OCI-LY1 (cell line): ENCODE measurements around the gene FBXO7.

Experiments
- H2AFZ ChIP-seq: fragments of 200-600 bp; sonication (generic), shearing (Covaris generic); 2 replicates; pipeline ENCODE4 v1.6.0; 2014; ENCODE audit warnings: antibody characterized with exemption, mild to moderate bottlenecking, low read length
- H3F3A ChIP-seq: fragments of 200-600 bp; sonication (generic), shearing (Covaris generic); 2 replicates; pipeline ENCODE4 v1.6.0; 2014; ENCODE audit warnings: mild to moderate bottlenecking, antibody characterized with exemption, low read length, moderate library complexity; ENCODE audit not compliant: insufficient read depth
- H3K27ac ChIP-seq: fragments of 200-600 bp; sonication (generic); 2 replicates; pipeline ENCODE4 v1.5.1; 2014; ENCODE audit warnings: low read length, mixed run types, mild to moderate bottlenecking, low read depth; ENCODE audit not compliant: poor library complexity, severe bottlenecking
- H3K27me3 ChIP-seq: fragments of 200-600 bp; sonication (generic); 2 replicates; pipeline ENCODE4 v1.6.0; 2014; ENCODE audit warnings: antibody characterized with exemption, mild to moderate bottlenecking, low read length, moderate library complexity; ENCODE audit not compliant: insufficient read depth
- H3K36me3 ChIP-seq: fragments of 200-600 bp; sonication (generic); 2 replicates; pipeline ENCODE4 v1.6.1; 2014; ENCODE audit warnings: mild to moderate bottlenecking, antibody characterized with exemption, low read length, moderate library complexity, mixed read lengths; ENCODE audit not compliant: insufficient read depth
- H3K4me1 ChIP-seq: fragments of 200-600 bp; sonication (generic); 2 replicates; pipeline ENCODE4 v1.5.1; 2014; ENCODE audit warnings: mild to moderate bottlenecking, low read length, moderate library complexity; ENCODE audit not compliant: insufficient read depth, severe bottlenecking
- H3K4me2 ChIP-seq: fragments of 200-600 bp; sonication (generic), shearing (Covaris generic); 2 replicates; pipeline ENCODE4 v1.6.1; 2014; ENCODE audit warnings: low read length
- H3K4me3 ChIP-seq: fragments of 200-600 bp; sonication (generic); 2 replicates; pipeline ENCODE4 v1.5.1; 2014; ENCODE audit warnings: low read length, low read depth, mild to moderate bottlenecking, mixed read lengths; ENCODE audit not compliant: poor library complexity, severe bottlenecking
- H3K79me2 ChIP-seq: fragments of 200-600 bp; shearing (Covaris generic); 2 replicates; pipeline ENCODE4 v1.6.1; 2016; ENCODE audit warnings: mixed run types, low read length, mixed read lengths; ENCODE audit not compliant: insufficient read depth
- H3K9ac ChIP-seq: fragments of 200-600 bp; sonication (generic), shearing (Covaris generic); 2 replicates; pipeline ENCODE4 v1.6.1; 2014; ENCODE audit warnings: mild to moderate bottlenecking, low read length, mixed read lengths
- H3K9me2 ChIP-seq: fragments of 200-600 bp; sonication (generic), shearing (Covaris generic); 2 replicates; pipeline ENCODE4 v1.6.1; 2014; ENCODE audit warnings: low read depth, mild to moderate bottlenecking, low read length, mixed read lengths
- H3K9me3 ChIP-seq: fragments of 200-600 bp; shearing (Covaris generic); 2 replicates; pipeline ENCODE4 v1.6.1; 2014; ENCODE audit warnings: low read length, mixed read lengths
- H4K20me1 ChIP-seq: fragments of 200-600 bp; sonication (generic), shearing (Covaris generic); 2 replicates; pipeline ENCODE4 v1.6.0; 2016; ENCODE audit warnings: mild to moderate bottlenecking, low read length; ENCODE audit not compliant: insufficient read depth
- EZH2 ChIP-seq: fragments of 200-600 bp; sonication (generic), shearing (Covaris generic); IDR thresholded peaks from 2 replicates; pipeline ENCODE4 v1.8.0; 2017; ENCODE audit warnings: borderline replicate concordance, mixed run types, mild to moderate bottlenecking, antibody characterized with exemption, low read length, moderate library complexity, mixed read lengths
- TF ChIP-seq, protein P1 (sequence below): fragments of 200-600 bp; sonication (generic), shearing (Covaris generic); IDR thresholded peaks from 2 replicates; pipeline ENCODE4 v1.5.1; 2017; ENCODE audit warnings: mild to moderate bottlenecking, antibody characterized with exemption, low read length, moderate library complexity, mixed read lengths

FBXO7 gene

DNA sequence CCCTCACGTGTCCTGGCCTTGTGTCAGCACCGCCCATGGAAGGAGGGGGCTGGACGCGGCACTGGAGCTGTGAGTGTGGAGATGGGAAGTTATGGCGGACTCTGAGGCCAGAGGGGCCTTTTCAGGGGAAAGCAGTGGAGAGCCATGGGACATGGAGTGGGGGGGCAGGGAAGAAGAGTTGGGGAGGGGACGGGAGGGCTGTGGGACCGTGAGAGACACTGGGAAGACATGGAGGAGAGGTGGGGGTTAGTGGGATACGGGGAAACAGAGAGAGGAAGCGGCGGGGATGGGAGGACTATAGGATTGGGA lies 58.2 kb downstream of the FBXO7 start:
- no peak overlapping the region for H3K9ac ChIP-seq
- no peaks in the 10 kb centered on the region for H3F3A ChIP-seq
- no peaks in the 10 kb centered on the region for H4K20me1 ChIP-seq
- no peak overlapping the region for H2AFZ ChIP-seq
- H3K27me3 ChIP-seq: no peaks in the 10 kb centered on the region
- no peaks in the 10 kb centered on the region for H3K9me3 ChIP-seq
- no peaks in the 10 kb centered on the region for H3K36me3 ChIP-seq
- H3K27ac ChIP-seq: no peak overlapping the region
- TF ChIP-seq EZH2: no peak
- TF ChIP-seq, protein P1, sequence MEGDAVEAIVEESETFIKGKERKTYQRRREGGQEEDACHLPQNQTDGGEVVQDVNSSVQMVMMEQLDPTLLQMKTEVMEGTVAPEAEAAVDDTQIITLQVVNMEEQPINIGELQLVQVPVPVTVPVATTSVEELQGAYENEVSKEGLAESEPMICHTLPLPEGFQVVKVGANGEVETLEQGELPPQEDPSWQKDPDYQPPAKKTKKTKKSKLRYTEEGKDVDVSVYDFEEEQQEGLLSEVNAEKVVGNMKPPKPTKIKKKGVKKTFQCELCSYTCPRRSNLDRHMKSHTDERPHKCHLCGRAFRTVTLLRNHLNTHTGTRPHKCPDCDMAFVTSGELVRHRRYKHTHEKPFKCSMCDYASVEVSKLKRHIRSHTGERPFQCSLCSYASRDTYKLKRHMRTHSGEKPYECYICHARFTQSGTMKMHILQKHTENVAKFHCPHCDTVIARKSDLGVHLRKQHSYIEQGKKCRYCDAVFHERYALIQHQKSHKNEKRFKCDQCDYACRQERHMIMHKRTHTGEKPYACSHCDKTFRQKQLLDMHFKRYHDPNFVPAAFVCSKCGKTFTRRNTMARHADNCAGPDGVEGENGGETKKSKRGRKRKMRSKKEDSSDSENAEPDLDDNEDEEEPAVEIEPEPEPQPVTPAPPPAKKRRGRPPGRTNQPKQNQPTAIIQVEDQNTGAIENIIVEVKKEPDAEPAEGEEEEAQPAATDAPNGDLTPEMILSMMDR: no peak
- H3K4me1 ChIP-seq: no peaks in the 10 kb centered on the region
- no peak overlapping the region for H3K4me2 ChIP-seq
- no peak overlapping the region for H3K4me3 ChIP-seq
- H3K9me2 ChIP-seq: no peaks in the 10 kb centered on the region
- no peaks in the 10 kb centered on the region for H3K79me2 ChIP-seq

DNA sequence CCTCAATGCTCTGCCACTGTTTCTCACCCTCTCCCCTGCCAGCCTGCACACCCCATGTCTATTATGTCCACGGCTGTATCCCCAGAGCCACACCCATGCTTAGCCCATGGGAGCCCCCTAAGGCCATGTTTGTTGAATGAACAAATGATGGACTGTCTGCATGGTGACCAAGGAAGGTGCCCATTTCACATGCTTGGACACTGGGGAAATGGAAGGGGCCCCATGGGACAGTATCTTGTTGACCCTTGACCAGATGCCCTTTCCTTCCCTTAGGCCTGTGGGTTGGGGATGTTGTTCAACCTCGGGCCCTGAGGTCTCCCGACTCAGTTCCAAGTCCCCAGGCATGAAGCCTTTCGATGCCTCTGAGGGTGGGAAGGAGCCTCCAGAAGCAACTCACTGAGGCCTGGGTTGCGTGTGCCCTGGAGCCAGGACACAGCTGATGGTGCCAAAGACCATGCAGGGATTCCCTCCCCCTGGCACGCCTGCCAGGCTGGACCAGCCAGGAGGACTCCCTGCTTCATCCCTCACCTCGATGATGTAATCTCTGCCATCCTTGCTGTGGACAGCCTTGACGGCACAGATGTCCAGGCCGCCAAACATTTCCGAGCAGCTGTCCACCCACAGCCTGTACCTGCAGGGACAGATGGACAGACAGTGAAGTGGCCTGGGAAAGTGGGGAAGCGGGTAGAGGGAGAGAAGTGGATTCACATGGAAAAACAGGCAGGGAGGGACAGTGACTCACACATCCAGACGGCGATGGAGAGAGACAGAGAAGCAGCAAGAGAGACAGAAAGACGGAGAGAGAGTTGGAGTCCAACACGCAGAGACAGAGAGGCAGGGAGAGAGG lies 58.9 kb downstream of the FBXO7 start:
- no peak overlapping the region for H3K4me2 ChIP-seq
- no peaks in the 10 kb centered on the region for H3K79me2 ChIP-seq
- H3K27ac ChIP-seq: no peak overlapping the region
- no peaks in the 10 kb centered on the region for H3K36me3 ChIP-seq
- no peaks in the 10 kb centered on the region for H4K20me1 ChIP-seq
- TF ChIP-seq, protein P1: no peak
- TF ChIP-seq EZH2: no peak
- H3K9me3 ChIP-seq: no peaks in the 10 kb centered on the region
- H2AFZ ChIP-seq: no peak overlapping the region
- H3K9me2 ChIP-seq: no peaks in the 10 kb centered on the region
- H3K27me3 ChIP-seq: no peaks in the 10 kb centered on the region
- no peak overlapping the region for H3K4me3 ChIP-seq
- no peak overlapping the region for H3K9ac ChIP-seq
- H3F3A ChIP-seq: no peaks in the 10 kb centered on the region
- H3K4me1 ChIP-seq: no peaks in the 10 kb centered on the region

DNA sequence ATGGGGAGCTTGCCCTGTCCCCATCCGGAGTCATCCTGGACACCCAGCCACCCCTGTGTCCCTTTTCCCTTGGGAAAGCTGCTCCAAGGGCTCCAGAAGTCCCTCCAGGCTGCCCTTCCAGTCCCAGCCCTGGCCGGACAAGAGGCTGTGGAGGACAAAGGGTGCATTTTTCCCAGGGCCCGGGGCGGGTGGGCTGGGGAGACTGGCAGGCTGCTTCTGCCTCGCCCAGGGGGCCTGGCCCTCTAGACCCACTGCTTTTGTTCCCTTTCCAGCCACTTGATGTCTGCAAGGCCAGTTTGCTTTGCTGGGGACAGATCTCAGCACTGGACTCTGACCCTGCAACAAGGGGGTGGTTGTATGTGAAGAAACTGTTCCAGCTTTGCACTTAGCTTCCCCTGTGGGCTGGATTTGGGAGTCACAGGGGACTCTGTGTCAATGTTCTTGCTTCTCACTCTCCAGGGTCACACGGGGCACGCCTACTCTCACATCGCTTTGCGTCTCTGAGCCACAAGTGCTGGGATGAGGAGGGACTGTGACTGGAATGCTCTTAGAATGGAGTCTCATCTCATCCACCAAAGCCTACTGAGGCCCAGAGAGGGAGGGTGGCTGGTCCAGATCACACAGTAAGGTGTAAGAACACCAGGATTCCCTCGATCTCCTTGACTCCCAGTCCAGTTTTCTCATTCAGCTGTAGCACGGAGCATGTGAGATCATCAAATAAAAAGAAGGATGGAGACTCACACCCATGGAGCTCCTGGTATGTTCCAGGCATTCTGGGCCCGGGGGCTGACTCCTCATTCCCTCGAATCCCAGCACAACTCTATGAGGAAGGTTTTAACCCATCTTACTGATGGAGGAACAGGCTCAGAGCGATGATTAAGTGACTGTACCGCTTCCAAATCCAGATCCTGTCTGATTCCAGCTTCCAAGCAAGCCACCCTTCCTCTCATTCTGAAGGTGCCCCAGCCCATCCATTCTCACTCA lies 59.9 kb downstream of the FBXO7 start:
- Histone ChIP-seq H3K9me3 (no peaks in the 10 kb centered on the region), H3K9me2 (no peaks in the 10 kb centered on the region), H3K4me3 (no peak overlapping the region), H3K36me3 (no peaks in the 10 kb centered on the region), H3F3A (no peaks in the 10 kb centered on the region), H3K4me2 (no peak overlapping the region), H4K20me1 (no peaks in the 10 kb centered on the region), H3K79me2 (no peaks in the 10 kb centered on the region), H3K27me3 (no peaks in the 10 kb centered on the region), H3K4me1 (no peaks in the 10 kb centered on the region), H2AFZ (no peak overlapping the region), H3K9ac (no peak overlapping the region), H3K27ac (no peak overlapping the region)
- TF ChIP-seq EZH2: no peak
- TF ChIP-seq, protein P1: no peak
